Left lobe of liver (tissue), 2 donors: ENCODE data around the gene SLC41A1. TPM values are rescaled to one million over a fixed set of nuclear protein-coding genes. Genes with fewer than 3 reads are reported as not detected.
A peak's percentile ranks its signal among the peaks of the same experiment; 100 is the strongest.
"Not testable (repeated sequence)": the region's sequence is repeated elsewhere in the genome, so short reads cannot be mapped to it uniquely, and the experiment has no call there.

Experiments
- ATAC-seq: fragments of 200-7000 bp; cut with Tn5 transposase; one replicate; pipeline ENCODE4 v1.9.1; 2020; ENCODE audit warnings: mild to moderate bottlenecking, moderate library complexity
- DNase-seq: peaks from one replicate; pipeline ENCODE4 v3.0.0-alpha.2; 2020; ENCODE audit warnings: low spot score
- total RNA-seq: library from RNA; stranded (reverse); gene quantifications from one replicate; pipeline ENCODE4 v1.2.1, GENCODE V29; 2021
- donor health status: DM: no; HTN: no; CAD: no; lungs with moderate emphysema.
- donor health status: DM: no; HTN: yes; CAD: no.

The SLC41A1 gene
- total RNA-seq, 1 donor from 2014 or later = 4.5 TPM

DNA sequence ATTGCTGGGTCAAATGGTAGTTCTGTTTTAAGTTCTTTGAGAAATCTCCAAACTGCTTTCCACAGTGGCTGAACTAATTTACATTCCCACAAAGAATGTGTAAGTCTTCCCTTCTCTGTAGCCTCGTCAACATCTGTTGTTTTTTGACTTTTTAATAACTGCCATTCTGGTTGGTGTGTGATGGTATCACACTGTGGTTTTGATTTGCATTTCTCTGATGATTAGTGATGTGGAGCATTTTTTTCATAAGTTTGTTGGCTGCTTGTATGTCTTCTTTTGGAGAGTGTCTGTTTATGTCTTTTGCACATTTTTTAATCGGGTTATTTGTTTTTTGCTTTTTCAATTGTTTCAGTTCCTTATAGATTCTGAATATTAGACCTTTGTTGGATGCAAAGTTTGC, 10.3 kb upstream of the SLC41A1 start:
- not testable (repeated sequence) for DNase-seq, ATAC-seq

DNA sequence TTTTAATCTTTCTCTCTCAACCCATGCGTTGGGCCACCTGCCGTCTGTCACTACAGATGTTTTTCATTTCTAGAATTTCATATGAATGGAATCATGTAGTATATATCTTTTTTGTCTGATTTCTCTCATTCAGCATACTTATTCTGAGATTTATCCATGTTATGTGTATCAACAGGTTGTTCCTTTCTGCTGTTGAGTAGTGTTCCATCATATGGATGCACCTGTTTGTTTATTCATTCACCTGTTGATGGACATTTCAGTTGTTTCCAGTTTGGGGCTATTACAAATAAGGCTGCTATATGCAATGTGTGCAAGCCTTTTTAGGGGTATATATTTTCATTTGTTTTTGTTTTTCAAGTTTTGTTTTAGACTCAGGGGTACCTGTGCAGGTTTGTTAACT, 9.4 kb upstream of the SLC41A1 start:
- DNase-seq (no peak), ATAC-seq (no peak)

DNA sequence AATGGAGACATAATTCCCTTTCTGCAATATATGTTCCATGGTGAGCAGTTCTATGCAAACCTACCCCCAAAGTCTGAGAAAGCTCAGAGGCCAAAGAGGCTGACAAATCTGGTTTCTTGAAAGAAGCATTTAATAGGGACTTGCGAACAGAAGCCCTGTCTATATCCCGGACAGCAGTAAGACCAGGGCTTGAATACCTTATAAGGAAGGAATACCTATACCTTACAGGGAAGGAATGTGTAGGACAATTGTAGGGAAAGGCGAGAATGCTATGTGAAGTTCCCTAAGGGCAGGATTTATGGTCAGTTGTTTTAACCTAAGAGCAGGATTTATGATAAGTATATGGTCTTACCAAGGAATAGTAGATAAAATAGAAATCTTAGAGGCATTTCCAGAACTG, 5.0 kb upstream of the SLC41A1 start:
- ATAC-seq = no peak
- no peak for DNase-seq

DNA sequence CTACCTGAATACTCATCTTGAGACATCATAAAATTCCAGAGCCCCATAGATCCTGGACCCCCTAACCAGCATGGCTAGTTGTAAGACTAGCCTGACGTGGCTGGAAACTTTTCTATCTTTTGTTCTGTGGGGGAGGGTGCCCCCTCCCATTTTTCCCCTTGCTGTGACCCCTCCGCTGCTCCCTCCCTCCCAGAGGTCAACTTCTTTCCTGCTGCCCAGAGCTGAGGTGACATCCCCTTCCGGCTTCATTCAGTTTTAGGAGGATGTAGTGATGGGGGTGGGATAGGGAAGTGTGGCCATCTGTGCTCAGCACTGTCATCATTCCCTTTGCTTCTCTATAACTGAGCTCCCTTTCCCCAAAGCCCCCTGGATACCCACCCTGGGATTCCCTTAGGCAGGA, 4.4 kb upstream of the SLC41A1 start:
- no peak for DNase-seq
- ATAC-seq = no peak

DNA sequence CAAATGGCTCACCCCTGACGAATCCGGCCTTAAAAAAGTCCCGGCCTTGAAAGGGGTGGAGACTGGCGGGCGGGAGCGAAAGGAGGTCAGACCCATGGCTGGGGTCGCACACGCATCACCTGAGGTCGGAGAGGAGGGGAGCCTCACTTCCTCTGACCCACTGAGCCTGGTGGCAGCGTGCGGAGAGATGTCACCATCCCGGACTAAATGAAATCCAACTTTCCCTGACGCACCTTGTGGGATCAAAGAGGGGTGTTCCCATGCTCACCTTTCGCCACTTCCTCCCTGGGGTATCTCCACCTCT, 709 bp upstream of the SLC41A1 start:
- ATAC-seq (no peak), DNase-seq (no peak)

DNA sequence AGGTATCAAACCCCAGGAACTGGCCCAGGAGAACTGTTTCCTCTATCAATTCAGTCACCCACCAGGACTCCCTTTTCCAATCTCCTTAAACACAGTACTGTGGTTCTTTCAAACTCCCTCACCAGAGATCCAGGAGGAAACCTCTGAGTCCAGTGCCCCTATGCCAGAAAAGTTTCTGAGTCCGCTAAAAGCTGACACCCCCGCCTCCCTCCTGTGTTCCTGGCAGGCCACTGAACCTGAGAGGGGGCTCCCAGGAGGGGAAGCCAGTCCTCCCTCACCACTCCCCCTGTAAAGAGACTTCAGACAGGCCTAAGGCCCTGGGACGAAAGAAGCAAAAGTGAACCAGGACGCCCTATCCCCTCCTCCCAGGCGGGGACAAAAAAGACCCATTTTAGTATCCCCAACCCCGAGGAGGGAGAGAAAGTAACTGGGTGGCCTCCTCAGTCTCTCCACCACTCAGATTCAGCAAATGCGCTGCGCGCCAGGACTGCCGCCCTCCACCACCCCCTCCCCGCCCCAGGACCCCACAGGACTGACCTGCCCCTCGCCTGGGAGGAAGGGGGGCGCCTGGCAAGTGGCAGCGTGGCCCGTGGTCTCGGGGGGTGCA, 624 bp downstream of the SLC41A1 start:
- DNase-seq (no peak), ATAC-seq (no peak)

DNA sequence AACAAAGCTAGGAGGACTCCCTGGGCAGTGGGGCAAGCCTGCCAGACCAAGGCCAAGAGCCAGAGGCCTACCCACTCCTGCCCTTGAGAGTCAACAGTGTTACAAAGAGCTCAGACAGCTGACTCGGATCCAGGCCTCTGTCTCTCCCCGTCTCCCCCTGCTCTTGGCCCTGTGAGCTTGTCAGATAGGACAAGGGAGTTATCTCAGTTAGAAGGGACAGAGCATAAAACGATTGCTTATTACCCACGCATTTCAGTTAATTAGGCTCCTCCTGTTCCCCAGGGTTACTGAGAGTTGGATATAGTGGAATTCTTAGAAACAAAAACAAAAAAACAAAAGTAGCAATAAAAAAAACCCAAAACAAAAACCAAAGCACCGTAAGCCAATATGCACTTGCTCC, 1.3 kb downstream of the SLC41A1 start:
- DNase-seq = no peak
- ATAC-seq = peak; percentile 6

DNA sequence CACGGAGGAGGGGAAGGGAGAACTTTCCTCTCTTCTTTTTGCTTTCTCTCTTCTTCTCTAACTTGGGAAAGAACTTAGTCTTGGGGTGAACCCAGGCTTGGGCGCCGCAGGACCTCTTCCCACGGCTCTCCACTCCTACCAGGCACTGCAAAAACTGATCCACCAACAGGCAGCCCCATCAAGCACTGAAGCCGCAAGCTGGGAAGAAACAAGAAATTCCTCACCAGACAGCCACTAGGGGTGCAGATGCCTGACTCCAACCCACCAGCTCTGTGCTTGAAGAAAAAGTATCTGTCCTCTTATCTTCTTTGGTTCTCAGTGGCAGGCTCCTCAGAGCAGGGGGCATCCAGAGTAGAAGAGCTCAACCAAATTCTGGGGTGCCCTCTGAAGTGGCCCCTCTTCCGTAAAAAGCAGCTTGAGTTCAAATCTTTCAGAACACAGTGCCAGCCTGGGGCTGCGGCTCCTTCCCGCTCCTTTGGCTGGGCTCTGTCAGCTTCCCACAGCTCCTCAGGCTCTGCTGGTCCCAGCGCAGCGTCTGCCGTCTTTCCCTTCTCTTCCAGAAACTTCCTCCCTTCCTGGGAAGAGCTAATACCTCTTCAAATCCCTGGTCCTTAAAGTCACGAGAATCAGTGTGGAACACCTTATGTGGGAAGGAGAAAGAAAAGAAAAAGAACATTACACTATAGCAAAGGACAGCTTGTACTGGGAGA, 2.4 kb downstream of the SLC41A1 start:
- DNase-seq = no peak
- no peak for ATAC-seq

DNA sequence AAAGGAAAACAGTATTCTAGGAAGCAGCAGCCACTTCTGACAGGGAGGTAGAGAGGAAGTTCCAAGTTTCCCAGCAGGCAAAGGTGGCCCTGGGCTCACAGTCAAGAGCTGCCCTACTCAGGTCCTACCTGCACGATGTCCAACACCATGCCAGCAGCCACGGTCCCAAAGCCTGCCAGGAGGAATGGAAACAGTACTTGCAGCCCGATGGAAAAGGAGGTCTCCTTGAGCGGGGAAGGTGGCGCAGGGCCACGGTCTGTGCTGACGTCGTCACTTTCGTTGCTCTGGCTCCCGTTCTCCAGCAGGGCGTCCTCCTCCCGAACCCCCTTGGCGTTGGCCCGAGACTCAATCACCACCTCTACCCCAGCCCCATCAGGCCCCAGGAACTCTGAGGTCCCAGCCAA, 3.1 kb downstream of the SLC41A1 start:
- ATAC-seq (no peak), DNase-seq (no peak)

DNA sequence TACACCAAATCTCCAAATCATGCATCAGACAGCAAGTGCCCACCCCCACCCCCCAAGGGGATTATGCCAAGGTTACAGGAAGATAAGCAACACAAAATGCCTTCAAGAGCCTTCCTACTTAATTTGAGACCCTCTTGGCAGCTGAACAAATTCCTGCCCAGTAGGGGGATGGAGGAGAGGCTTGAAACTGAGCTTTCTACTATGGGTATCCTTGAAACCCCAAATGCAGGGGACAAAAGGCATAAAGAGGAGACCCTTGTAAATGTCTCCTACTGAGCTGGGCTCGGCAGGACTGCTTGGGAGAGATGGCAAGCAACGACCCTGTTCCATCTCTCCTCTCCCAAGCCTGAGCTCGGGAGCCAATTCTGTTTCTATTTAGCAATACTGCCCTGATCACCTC, 3.5 kb downstream of the SLC41A1 start:
- no peak for DNase-seq
- ATAC-seq = no peak

DNA sequence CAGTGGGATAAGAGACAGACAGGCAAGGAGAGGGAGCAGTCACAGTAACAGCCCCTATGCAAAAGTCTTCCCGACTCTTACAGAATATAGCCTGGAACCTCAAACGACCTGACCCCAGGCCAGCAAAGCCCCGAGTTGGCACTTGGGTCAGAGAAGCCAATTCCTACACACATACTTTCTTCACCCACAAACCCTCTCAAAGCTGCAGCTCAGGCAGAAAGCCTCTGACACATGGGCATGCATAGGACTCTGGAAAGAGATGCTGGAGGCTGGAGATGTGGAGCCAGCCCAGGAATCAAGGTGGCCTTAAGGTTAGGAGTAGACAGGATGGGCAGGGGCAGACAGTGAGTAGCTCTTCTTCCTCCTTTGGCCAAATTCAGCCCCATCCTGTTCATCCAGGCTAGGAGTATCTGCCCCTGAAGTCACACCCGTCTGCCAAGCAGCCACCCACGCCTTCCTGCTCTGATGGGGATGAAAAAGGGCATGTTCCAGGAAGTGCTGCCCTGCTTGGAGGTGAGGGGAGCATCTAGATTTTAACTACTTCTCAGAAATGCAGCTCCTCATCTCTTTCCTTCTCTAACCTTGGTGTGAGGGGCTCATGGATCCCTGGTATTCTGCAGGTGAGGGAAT, 7.8 kb downstream of the SLC41A1 start:
- no peak for ATAC-seq
- no peak for DNase-seq

DNA sequence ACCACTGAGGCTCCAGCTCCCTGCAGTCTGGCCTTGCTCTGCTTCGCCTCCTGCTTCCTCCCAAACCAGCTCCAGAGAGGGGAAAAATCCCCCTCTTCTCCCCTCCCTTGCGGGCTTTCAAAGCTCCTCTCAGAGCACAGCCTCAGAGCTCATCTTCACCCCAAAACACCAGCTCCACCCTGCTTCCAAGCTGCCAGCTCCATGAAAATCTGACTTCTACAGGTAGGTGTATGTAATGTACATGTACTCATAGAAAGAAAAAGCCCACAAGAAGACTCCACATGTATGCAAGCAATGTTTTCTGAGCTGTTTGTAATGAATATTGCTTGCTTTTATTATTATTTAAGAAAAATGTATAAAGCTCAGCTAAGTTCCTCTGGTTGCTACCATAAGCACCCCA, 8.4 kb downstream of the SLC41A1 start:
- ATAC-seq (no peak), DNase-seq (no peak)

DNA sequence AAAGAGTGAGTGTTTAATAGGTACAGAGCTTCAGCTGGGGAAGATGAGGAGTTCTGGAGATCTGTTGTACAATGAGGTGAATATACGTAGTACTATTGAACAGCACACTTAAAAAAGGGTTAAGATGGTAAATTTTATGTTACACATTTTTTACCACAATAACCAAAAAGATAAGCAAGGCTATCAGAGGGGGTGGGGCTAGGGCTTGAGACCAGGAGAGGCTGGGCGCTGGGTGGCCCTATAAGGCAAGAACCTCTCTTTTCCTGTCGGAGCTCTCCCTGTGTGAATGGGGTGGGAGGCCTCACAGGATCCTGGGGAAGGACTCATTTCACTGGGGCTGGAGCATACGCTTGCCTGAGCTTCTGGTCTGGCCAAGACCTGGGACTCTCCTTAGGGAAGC, 9.0 kb downstream of the SLC41A1 start:
- ATAC-seq (no peak), DNase-seq (no peak)

DNA sequence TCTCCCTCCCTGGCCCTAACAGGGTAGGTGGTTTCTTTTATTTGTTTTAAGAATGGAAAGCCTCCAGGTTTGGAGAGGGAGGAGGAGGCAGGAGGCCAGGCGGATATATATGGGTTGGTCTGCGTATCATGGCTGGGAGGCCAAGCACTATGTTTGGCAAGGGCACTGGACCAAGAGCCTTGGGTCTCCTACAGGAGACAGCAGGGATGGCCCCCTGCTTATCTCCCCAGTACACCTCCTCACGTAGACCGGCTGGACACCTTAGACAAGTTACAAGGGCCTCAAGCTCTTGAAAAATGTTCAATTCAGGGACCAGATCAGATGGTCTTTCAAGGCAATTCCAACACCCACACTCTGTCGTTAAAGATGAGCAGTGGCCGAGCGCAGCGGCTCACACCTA, 10.9 kb downstream of the SLC41A1 start:
- no peak for ATAC-seq
- no peak for DNase-seq

DNA sequence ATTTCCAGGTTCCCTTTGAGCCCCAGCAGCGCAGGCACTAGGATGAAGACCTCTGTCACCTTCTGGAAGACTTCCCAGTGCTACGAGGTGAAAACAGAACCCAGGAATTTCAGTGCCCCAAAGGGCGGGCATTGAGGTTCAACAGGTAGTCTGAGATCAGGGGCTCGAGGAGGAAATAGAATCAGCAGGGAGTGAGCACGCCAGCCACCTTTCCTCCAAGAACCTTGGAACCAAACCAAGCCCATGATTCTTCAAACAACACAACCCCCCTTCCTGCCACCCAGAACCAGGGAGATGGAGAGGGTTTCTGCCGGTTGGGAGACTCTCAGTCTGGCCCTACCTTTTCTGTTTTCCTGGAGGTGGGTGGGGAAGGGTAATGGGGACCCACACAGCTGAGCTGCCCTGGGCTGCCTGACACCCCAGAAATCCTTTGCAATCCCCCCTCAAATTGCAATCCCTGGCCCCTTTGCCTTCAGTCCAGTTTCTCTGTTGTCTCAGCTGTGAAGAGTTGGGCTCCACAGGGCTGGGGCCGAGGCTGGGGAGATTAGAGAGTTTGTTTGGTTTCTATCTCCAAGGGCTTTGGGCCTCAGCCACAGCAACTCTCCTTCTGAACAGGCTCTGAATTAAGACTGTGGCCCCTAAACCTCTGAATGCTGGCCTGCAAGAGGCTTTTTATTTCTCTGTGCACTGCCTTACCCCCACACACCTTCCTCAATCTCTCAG, 11.9 kb downstream of the SLC41A1 start:
- ATAC-seq (no peak), DNase-seq (no peak)

DNA sequence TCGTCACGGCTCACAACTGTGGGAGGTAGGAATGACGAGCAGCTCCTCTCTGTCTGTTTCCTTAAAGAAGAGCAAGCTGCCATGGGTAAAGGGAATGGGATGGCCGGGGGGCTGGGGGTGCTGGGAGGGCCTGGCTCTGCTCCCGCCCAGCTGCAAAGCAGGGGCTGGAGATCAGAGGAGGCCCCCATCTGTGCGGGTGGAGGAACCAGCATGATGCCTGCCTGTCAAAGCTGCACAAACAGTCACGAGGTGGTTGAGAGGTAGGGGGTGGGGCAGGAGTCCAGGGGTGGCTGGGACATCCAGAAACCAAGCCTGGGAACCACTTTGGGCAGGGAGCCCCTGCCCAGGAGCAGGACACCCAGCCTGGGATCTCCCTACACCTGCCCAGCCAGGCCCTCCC, 12.6 kb downstream of the SLC41A1 start:
- no peak for ATAC-seq

DNA sequence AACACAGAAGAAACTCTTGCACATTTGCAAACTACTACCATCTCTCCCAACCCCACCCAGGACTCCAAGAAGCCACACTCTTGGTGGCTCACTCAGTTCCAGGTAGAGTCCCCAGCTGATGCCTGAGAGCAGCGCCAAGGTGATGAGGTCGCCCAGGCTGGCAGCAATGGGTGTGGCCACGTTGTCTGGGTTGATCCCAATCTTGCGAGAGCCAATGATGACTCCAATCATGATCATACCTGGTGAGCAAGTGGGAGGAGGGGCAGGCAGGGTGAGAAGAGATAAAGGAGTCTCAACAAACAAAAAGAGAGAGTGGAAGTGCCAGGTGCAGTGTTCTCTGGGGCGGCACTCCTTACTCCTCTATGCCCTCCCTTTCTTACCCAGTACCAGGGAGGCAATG, 14.4 kb downstream of the SLC41A1 start:
- ATAC-seq = no peak
- DNase-seq = no peak

More for the DNA sequence above, 12.6 kb downstream of the SLC41A1 start:
- DNase-seq = no peak

DNA sequence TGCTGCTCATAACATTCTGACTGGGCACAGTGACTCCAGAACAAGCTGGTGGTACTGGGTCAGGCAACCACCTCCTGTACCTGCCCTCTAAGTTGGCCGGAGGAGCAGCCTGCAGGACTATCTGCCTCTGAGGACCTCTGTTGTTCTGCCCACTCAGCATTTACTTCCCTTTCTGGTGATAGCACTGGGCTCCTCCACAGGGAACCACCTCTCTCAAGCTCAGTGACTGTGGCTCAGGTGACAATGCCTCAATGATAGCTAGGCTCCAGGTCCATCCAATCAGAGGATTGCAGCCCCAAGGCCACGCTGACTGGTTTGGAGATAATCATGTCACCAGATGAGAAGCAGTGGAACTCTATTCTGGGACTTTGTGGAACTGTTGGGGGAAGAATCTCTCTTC, 15.8 kb downstream of the SLC41A1 start:
- ATAC-seq (no peak), DNase-seq (no peak)

DNA sequence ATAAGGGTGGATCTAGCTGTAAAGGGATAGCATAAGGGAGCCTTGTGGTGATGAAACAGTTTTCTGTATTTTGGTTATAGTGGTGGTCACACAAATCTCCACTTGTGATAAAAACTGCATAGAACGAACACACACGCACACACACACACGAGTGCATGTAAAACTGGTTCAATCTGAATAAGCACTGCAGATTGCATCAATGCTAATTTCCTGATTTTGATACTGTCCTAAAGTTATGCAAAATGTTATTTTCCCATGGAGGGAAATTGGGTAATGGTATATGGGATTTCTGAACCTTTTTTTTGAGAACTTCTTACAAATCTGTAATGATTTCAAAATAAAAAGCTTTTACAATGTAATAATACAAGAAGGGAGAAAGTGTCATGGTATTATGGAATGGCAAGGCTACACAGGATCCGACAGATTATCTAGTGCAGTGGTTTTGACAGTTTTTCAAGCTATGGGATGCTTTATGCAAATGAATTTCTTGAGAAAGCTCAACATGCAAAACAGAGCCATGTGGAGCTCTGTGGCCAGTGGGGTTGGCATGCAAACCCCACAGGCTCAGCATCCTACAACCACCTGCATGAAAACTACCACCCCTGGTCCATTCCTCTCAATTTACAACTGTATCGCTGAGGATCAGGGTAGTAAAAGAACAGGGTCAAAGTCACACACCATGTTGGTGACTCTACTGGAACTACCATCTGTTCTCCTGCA, 18.8 kb downstream of the SLC41A1 start:
- ATAC-seq (no peak), DNase-seq (no peak)

DNA sequence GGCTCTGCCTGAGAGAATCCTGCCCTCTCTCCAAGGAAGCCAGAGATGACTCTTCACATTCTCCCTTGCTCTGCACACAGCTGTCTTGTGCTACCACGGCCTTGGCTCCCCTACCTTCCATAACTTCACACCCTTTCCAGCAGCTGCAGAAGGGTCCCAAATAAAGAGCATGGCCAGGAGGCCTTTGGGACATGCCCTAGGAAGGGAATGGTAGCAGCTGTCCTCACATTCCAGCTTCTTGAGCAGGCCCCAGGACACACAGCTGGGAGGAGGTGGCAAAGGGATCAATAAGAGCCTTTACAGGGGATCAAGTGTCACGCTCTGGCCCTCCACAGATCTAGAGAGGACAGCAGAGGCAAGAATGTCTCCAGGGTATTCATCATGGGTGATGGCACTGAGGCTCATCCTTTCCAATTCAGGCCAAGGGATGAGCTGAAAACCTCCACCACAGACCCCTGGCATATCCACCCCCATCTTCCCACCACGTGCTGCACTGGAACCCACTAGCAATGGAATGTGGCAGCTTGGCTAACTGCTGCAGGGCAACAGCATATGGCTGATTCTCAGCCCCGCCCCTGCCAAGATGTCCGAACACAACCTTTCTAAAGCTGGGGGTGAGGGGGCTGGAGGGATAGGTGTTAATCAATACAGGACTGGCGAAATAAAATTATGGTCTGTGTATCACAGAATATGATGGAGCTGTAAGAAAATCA, 19.9 kb downstream of the SLC41A1 start:
- ATAC-seq (no peak), DNase-seq (no peak)

DNA sequence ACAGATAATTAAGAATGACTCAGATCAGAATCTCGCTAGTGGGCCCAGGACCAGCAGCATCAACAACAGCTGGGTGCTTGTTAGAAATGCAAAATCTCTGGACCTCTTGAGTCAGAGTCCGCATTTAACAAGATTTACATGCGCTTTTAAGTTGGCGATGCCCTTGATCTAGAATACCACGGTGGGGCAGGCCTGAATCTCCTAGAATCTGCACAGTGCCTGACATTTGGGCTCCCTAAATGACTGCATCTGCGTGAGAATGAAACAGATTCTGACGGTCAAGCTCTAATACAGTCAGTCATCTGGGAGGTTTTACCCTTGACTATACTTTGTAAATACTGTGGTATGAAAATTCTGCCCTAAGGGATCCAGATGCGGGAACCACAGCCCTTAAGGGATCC, 20.5 kb downstream of the SLC41A1 start:
- DNase-seq (no peak), ATAC-seq (no peak)
